ENCODE measurements around the gene RNF144B.
A peak's percentile ranks its signal among the peaks of the same experiment; 100 is the strongest.
"Not testable (repeated sequence)": the region's sequence is repeated elsewhere in the genome, so short reads cannot be mapped to it uniquely, and the experiment has no call there.

RNF144B gene

GRCh38 chr6:18395177-18395855 is 8.2 kb downstream of the RNF144B start:
- no peak for TF ChIP-seq CTCF (IDR thresholded peaks at IDR 0.05)
- Histone ChIP-seq H3K27ac (no peak overlapping the region), H3K4me3 (no peak overlapping the region)
- DNase-seq (ENCODE audit: low spot score), result no peak

- Histone ChIP-seq H3K27ac (no peak overlapping the region), H3K4me3 (no peak overlapping the region)
- no peak for TF ChIP-seq CTCF (IDR thresholded peaks at IDR 0.05)
- no peak for DNase-seq (ENCODE audit: low spot score)
Observed at GRCh38 chr6:18395856-18396197, 8.7 kb downstream of the RNF144B start.

GRCh38 chr6:18397701-18398100 is 10.6 kb downstream of the RNF144B start:
- TF ChIP-seq CTCF (IDR thresholded peaks at IDR 0.05), result no peak
- Histone ChIP-seq H3K27ac (no peak overlapping the region), H3K4me3 (no peak overlapping the region)
- DNase-seq (ENCODE audit: low spot score), result no peak

GRCh38 chr6:18398225-18398624 is 11.1 kb downstream of the RNF144B start:
- H3K27ac ChIP-seq; DNase-seq (ENCODE audit: low spot score); H3K4me3 ChIP-seq: not testable (repeated sequence)

- no peak for DNase-seq (ENCODE audit: low spot score)
- peak overlapping the region in 1 of 2 donors; percentile 63 for H3K27ac ChIP-seq
- TF ChIP-seq CTCF (IDR thresholded peaks at IDR 0.05), result no peak
- no peak overlapping the region for H3K4me3 ChIP-seq
Observed at GRCh38 chr6:18400831-18401446, 13.8 kb downstream of the RNF144B start.

GRCh38 chr6:18404965-18405364 is 17.8 kb downstream of the RNF144B start:
- not testable (repeated sequence) for H3K4me3 ChIP-seq; H3K27ac ChIP-seq; DNase-seq (ENCODE audit: low spot score)

- no peak overlapping the region for H3K27ac ChIP-seq
Observed at GRCh38 chr6:18405477-18406293, 18.5 kb downstream of the RNF144B start.

More at GRCh38 chr6:18405477-18406293, 18.5 kb downstream of the RNF144B start:
- TF ChIP-seq CTCF (IDR thresholded peaks at IDR 0.05), result no peak
- DNase-seq (ENCODE audit: low spot score), result no peak
- no peak overlapping the region for H3K4me3 ChIP-seq
